Renal pelvis (tissue), 4 donors: Measurements from ENCODE around the gene AFG1L. TPM values are rescaled to one million over a fixed set of nuclear protein-coding genes. Genes with fewer than 3 reads are reported as not detected.
"Not testable (repeated sequence)": the region's sequence is repeated elsewhere in the genome, so short reads cannot be mapped to it uniquely, and the experiment has no call there.

ENCODE experiments used
- DNase-seq: peaks from one replicate; pipeline ENCODE4 v3.0.0-alpha.2; 2013
- polyA plus RNA-seq, 3 donors: library from polyadenylated mRNA; unstranded; fragments of 120-200 nt; gene quantifications; one replicate each; pipeline ENCODE4 v1.2.1, GENCODE V29; 2013; ENCODE audit not compliant: insufficient read length in 3 of 3

The AFG1L gene
- polyA plus RNA-seq, 3 donors = 7.3 to 8.4 (median 8.3) TPM

DNA sequence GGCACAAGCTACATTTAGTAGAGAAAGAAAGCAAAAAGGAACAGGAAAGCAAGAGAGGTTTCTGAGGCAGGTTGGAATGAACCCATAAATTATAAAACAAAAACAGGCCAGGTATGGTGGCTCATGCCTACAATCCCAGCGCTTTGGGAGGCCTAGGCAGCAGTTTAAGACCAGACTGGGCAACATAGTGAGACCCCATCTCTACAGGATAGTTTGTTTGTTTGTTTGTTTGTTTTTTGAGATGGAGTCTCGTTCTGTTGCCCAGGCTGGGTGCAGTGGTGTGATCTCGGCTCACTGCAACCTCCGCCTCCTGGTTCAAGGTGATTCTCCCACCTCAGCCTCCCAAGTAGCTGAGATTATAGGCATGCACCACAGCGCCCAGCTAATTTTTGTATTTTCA, 49.0 kb downstream of the AFG1L start:
- no peak for DNase-seq

GRCh38 chr6:108348655-108349349, 53.9 kb downstream of the AFG1L start:
- no peak for DNase-seq

DNA sequence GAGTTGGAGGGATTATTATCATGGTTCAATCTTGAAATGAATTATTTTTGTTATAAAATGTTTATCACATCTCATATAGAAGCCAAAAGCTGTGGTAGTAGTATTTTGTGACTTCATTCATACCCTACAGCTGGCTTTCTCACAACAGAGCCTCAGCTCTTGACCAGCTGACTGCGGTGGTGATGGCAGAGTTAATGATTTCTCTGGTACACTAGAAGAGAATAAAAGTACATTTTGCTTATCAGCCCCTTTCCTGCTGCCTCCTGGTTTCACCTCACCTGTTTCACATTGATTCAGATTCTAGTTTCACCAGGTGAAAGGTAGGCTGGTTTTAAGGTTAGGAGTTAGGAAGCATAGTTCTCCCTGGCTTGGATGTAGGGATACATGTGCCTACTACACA, 55.7 kb downstream of the AFG1L start:
- no peak for DNase-seq

GRCh38 chr6:108353853-108354252, 59.0 kb downstream of the AFG1L start:
- DNase-seq = no peak

- no peak for DNase-seq
These were observed 60.3 kb downstream of the AFG1L start for GRCh38 chr6:108355120-108355519.

DNA sequence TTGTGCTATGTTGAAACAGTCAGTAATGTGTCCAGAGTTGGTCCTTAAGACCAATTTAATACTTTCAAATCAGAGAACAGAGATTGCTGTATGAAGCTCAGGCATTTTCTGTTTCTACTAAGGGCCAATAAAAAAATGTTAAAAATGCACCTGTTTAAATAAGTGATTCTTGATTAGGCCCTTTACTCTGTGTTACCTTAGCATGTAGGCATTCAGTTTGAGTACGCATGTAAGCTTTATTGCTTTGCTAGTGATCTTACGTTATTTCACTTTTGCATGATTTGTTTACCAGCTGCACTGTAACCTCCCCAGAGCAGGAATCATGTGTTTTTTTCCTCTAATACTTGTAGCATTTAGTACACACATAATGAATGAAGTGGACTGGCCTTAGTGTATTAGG, 61.0 kb downstream of the AFG1L start:
- DNase-seq = no peak

- DNase-seq = no peak
These were observed 65.3 kb downstream of the AFG1L start for GRCh38 chr6:108359901-108360882.

GRCh38 chr6:108360919-108361311, 66.1 kb downstream of the AFG1L start:
- DNase-seq = no peak

DNA sequence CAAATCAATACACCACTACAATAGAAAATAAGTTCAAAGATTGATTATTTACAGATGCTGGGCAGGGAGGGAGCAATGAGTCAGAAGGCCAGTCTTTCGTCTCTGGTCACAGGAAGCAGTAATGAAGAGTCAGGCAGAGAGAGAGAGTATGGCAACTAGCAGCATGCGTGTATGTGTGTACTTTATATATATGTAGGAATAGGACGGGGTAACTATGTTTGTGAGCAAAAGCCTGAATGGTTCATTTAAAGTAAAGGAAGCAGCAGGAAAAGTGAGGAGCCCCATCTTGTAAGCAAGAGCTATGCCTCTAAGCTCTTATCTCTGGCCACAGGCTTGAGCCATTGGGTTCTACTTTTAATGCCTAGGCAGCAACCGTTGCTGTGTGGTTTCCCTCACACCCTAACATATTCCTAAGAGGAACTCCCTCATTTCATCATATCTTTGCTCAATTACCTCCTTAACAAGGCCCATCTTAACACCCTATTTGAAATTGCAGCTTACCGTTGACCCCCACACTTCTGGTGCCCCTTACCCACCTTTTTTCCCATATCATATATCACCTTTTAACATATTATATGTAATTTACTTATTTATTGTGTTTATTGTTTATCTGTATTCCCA, 66.6 kb downstream of the AFG1L start:
- DNase-seq = no peak

DNA sequence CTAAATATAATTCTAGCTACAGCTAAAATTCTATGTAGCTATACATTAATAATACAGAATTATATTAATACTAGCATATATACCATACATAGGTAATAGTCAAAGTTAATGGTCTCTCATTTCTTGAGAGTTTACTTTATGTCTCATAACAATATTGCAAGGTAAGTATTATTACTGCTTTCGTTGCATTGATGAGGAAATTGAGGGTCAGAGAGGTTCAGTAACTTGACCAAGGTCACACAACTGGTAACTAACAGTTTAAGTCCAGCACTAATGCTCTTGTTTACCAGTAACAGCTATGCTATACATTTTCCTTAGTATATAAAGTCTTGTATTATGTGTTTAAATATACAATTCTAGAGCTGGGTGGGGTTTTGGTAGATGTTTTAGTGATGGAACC, 67.6 kb downstream of the AFG1L start:
- no peak for DNase-seq

DNA sequence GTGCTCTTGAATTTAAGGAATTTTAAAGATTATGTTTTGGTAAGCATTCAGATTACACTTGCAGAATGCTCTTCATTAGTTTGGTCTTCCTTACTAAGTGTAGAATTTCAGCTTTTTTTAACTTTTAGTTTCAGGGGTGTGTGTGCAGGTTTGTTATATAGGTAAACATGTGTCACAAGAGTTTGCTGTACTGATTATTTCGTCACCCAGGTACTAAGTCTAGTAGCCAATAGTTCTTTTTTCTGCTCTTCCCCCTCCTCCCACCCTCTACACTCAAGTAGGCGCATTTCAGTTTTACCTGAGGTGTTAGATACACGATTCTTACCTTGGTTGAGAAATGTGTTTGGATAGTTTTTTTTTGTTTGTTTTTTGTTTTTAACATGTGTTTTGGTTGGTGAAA, 68.3 kb downstream of the AFG1L start:
- DNase-seq = no peak

DNA sequence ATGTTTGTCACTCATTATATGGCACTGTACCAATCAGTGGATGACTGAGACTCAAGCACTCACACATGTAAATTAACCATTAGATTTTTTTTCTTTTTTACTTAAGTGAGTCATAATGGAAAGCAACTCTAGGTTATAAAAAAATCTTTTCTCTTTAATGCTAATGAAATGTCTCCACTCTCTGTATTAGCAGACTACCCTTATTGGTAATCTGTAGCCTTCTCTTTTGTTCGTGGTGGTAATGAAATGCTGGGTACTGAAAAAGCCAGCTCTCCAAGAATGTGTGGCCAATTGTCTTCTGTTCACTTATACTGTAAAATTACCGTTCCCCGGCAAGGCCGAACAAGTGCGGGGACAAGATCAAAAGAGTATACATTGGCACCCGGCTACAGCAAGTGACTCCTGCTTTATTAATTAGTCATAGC, 69.0 kb downstream of the AFG1L start:
- no peak for DNase-seq

DNA sequence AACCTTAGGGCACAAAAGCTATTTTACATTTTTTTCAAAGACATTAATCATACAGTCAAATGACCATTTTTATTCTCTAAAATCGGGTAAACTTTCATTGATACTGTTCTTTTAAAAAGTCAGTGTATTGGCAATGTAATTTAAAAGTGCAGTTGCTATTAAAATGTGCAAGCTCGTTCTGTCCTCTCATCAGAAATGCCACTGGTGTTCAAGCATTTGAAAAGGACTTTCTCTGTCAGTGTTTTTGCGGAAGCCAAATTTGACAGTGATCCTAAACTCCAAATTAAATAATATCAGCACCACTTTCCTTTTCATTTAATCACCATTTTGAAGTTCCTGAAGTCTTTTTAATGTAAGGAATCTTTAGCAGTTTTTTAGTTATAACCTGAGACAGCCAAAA, 69.6 kb downstream of the AFG1L start:
- no peak for DNase-seq

GRCh38 chr6:108365478-108365877, 70.6 kb downstream of the AFG1L start:
- DNase-seq = no peak

DNA sequence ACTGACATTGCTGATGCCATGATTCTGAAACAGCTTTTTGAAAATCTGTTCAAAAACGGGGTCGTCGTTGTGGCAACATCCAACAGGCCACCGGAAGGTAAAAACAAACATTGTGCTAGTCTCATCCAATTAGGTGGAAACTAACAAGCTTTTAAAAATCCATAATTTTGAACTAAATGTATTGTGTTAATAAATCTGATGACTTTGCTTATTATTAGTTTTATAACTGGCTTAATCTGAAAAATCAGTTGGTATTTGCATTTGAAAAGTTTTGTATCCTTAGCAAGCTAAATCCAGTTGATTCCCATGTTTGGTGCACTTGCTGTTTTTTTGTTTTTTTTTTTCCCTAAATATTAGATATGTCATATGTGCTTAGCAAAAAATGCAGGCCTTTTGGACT, 71.4 kb downstream of the AFG1L start:
- DNase-seq = no peak

DNA sequence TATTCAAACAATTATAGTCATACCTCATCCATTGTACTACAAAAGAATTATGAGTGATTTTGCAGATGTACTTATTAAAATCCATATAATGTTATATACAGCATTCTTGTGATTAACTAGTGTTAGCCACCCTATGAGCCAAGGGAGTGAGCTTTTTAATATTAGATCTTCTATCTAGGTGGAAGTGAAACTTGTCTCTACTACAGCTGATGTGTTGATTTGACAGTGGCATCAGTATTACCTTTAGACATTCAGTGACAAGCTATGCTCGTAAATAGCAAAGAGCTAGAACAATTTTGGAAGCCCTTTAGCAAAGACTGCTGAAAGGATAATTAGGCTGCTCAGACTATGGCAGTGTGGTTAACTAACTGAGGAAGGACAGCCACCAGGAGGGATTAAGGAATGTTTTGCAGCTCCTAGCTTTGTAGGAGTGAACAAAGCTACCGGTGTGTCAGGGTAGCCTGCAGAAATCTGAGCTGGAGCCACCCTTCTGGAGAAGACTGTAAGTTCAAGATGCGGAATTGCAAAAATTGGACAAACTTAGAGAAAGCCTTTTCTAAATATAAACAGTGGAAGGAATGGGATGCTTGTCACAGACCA, 73.7 kb downstream of the AFG1L start:
- DNase-seq = no peak

GRCh38 chr6:108380876-108381275, 86.0 kb downstream of the AFG1L start:
- DNase-seq = no peak

DNA sequence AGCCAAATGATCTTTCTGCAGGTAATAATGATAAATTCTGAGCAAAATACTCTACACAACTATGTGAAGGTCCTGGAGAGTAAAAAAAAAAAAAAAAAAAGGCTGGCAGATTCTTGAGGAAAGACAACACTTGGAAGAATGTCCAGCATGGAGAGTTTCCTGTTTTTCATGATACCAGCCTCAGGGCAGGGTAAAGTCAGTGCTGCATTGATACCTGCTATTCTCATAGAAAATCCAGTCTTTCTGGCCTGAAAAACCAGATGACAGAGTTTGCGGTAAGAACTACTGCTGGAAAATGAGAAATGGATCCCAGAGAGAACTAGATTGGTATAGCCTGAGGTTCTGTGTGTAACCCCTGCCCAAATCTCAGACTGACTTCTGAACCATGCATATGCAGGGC, 89.1 kb downstream of the AFG1L start:
- no peak for DNase-seq

- DNase-seq = not testable (repeated sequence)
These were observed 94.3 kb downstream of the AFG1L start for GRCh38 chr6:108389190-108389589.

DNA sequence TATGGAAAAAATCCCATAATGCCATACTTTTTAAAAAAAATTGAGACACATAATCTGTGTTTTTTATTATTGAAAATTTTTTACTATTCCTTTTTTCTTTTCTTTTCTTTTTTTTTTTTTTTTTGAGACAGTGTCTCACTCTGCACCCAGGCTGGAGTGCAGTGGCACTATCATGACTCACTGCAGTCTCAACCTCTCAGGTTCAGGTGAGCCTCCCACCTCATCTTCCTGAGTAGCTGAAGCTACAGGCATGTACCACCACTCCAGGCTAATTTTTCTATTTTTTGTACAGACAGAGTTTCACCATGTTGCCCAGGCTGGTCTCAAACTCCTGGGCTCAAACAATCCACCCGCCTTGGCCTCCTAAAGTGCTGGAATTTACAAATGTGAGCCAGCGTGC, 100.4 kb downstream of the AFG1L start:
- no peak for DNase-seq

DNA sequence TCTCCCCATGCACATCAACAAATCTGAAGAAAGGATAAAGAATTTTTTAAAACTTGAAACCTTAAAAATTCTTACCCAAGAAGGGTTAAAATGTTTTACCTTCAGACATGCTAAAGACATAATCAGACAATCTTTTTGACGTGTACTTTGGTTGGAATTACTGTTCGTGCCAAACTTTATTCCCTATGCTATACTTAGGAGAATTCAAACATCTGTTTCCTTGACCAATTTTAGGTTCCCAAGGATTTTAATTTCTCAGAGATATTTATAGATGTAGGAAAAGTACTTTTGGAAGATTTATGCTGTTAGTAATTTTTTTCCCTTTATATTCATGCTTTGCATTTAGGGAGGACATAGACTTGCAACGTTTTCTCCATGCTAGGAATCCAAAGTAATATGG, 108.4 kb downstream of the AFG1L start:
- no peak for DNase-seq

GRCh38 chr6:108406943-108407342, 112.1 kb downstream of the AFG1L start:
- DNase-seq = no peak
